Activated naive CD8-positive, alpha-beta T cell treated with anti-CD3 and anti-CD28 coated beads, Interleukin-2, amount 50 U/mL, for 16 hours (primary cell): ENCODE results near the gene CUL9.
A peak's percentile ranks its signal among the peaks of the same experiment; 100 is the strongest.

Source experiments
- DNase-seq: peaks from one replicate; pipeline ENCODE4 v3.0.0-alpha.2; 2020; ENCODE audit warnings: low read depth, low spot score

Gene CUL9

GRCh38 chr6:43256670-43257366 lies 74.8 kb downstream of the CUL9 start:
- no peak for DNase-seq

- DNase-seq, result no peak
Observed at GRCh38 chr6:43257367-43258145, 75.6 kb downstream of the CUL9 start.

GRCh38 chr6:43258180-43258579 lies 76.2 kb downstream of the CUL9 start:
- DNase-seq, result no peak

GRCh38 chr6:43258807-43259686 lies 77.1 kb downstream of the CUL9 start:
- no peak for DNase-seq

GRCh38 chr6:43260791-43261190 lies 78.8 kb downstream of the CUL9 start:
- no peak for DNase-seq

GRCh38 chr6:43261198-43261597 lies 79.2 kb downstream of the CUL9 start:
- no peak for DNase-seq

GRCh38 chr6:43262000-43262779 lies 80.2 kb downstream of the CUL9 start:
- no peak for DNase-seq

GRCh38 chr6:43262780-43263313 lies 80.9 kb downstream of the CUL9 start:
- DNase-seq, result no peak

GRCh38 chr6:43263314-43264178 lies 81.5 kb downstream of the CUL9 start:
- peak; percentile 67 for DNase-seq

- no peak for DNase-seq
Observed at GRCh38 chr6:43264599-43265145, 82.7 kb downstream of the CUL9 start.

GRCh38 chr6:43265564-43265963 lies 83.6 kb downstream of the CUL9 start:
- DNase-seq, result no peak

- DNase-seq, result no peak
Observed at GRCh38 chr6:43267619-43268354, 85.8 kb downstream of the CUL9 start.

- DNase-seq, result no peak
Observed at GRCh38 chr6:43268355-43268700, 86.3 kb downstream of the CUL9 start.

- no peak for DNase-seq
Observed at GRCh38 chr6:43268782-43269272, 86.8 kb downstream of the CUL9 start.

GRCh38 chr6:43269273-43270007 lies 87.4 kb downstream of the CUL9 start:
- no peak for DNase-seq

GRCh38 chr6:43271103-43271815 lies 89.3 kb downstream of the CUL9 start:
- DNase-seq, result no peak

- DNase-seq, result no peak
Observed at GRCh38 chr6:43271944-43272343, 89.9 kb downstream of the CUL9 start.

GRCh38 chr6:43273707-43274106 lies 91.7 kb downstream of the CUL9 start:
- no peak for DNase-seq
